Bronchus fibroblast of lung (primary cell): ENCODE measurements around the gene PRDM13. TPM values are rescaled to one million over a fixed set of nuclear protein-coding genes. Genes with fewer than 3 reads are reported as not detected.

ENCODE experiments used
- total RNA-seq: library from RNA; depleted of rRNA; stranded (reverse); fragments of >200 nt; gene quantifications from 2 replicates; pipeline ENCODE4 v1.2.3, GENCODE V29; 2015

PRDM13 gene
- under 0.01 TPM in 1 of 2 replicates, not detected in the other for total RNA-seq

GRCh38 chr6:99606656-99607415 lies at the start of gene PRDM13:
PRDM13 (plus strand) TSS chr6:99606833; CDS start chr6:99607035, 202 bp downstream.

GRCh38 chr6:99568103-99568933 lies 38.3 kb upstream of the PRDM13 start, which contains the start of gene CCNC:
CCNC (minus strand) TSS chr6:99568660; CDS start chr6:99568527, 133 bp downstream.

Other genes with a start within 250 kb of the PRDM13 start
- gene COQ3, start 212.6 kb upstream of the PRDM13 start, total RNA-seq, result 14.0 and 14.7 TPM in 2 replicates
- gene PNISR, start 181.5 kb upstream of the PRDM13 start, total RNA-seq, result 27.9 and 33.8 TPM in 2 replicates
- gene USP45, start 91.4 kb upstream of the PRDM13 start, total RNA-seq, result 7.6 and 11.1 TPM in 2 replicates
- 59.2 and 78.3 TPM in 2 replicates for gene CCNC, start 38.2 kb upstream of the PRDM13 start, total RNA-seq